ENCODE measurements around the gene SGSM1. TPM values are rescaled to one million over a fixed set of nuclear protein-coding genes. Genes with fewer than 3 reads are reported as not detected.

The SGSM1 gene
- total and polyA plus RNA-seq, 4 donors: 0.57 to 4.5 (median 2.7) TPM

DNA sequence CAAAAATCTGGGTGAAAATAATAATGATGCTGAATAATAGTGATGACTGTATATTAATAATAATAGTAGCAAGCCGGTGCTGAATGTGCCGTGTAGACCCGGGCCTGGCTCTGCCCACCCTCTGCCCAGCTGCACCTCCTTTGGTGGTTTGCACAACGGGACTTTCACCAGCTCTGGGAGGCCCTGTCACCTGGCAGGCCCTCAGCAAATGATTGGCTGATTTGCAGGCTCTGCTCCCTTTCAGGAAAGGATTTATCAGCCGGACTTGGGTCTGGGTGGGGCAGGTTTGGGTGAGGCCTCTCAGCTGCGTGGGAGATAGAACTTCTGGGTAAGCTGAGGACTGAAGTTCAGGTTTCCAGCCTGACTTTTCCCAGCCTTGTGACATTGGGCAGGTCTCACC is 167.9 kb downstream of the SGSM1 start:
- Histone ChIP-seq H3K9ac (ENCODE audit: insufficient read depth in 1 of 2, low read length in 2 of 2) (no peak overlapping the region), H3K27ac (ENCODE audit: low read depth in 1 of 2, low read length in 1 of 2) (peak overlapping the region in 1 of 2 donors; percentile 18), H3K4me3 (no peak overlapping the region), H3K9me3 (ENCODE audit: control insufficient read depth in 4 of 4, insufficient read depth in 3 of 4, low read length in 3 of 4) (peaks cover 0 to 2% (median 0%) of the 10 kb centered on the region in 4 donors), H3K27me3 (ENCODE audit: control insufficient read depth in 3 of 3, insufficient read depth in 3 of 3, low read length in 2 of 3) (no peaks in the 10 kb centered on the region), H3K4me1 (ENCODE audit: control insufficient read depth in 5 of 5, insufficient read depth in 5 of 5, low read length in 5 of 5) (peaks cover 0 to 25% (median 11%) of the 10 kb centered on the region in 5 donors), H3K36me3 (ENCODE audit: control insufficient read depth in 4 of 4, insufficient read depth in 4 of 4, low read length in 4 of 4) (no peaks in the 10 kb centered on the region)
- ATAC-seq (ENCODE audit: insufficient read depth, low FRiP score) (no peak), DNase-seq (no peak)
- 76 to 78% methylated on average over 6 of the region's 6 CpGs for WGBS, 2 donors
- TF ChIP-seq, protein P1, sequence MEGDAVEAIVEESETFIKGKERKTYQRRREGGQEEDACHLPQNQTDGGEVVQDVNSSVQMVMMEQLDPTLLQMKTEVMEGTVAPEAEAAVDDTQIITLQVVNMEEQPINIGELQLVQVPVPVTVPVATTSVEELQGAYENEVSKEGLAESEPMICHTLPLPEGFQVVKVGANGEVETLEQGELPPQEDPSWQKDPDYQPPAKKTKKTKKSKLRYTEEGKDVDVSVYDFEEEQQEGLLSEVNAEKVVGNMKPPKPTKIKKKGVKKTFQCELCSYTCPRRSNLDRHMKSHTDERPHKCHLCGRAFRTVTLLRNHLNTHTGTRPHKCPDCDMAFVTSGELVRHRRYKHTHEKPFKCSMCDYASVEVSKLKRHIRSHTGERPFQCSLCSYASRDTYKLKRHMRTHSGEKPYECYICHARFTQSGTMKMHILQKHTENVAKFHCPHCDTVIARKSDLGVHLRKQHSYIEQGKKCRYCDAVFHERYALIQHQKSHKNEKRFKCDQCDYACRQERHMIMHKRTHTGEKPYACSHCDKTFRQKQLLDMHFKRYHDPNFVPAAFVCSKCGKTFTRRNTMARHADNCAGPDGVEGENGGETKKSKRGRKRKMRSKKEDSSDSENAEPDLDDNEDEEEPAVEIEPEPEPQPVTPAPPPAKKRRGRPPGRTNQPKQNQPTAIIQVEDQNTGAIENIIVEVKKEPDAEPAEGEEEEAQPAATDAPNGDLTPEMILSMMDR (IDR thresholded peaks at IDR 0.05; ENCODE audit: control extremely low read depth, extremely low read depth): no peak

DNA sequence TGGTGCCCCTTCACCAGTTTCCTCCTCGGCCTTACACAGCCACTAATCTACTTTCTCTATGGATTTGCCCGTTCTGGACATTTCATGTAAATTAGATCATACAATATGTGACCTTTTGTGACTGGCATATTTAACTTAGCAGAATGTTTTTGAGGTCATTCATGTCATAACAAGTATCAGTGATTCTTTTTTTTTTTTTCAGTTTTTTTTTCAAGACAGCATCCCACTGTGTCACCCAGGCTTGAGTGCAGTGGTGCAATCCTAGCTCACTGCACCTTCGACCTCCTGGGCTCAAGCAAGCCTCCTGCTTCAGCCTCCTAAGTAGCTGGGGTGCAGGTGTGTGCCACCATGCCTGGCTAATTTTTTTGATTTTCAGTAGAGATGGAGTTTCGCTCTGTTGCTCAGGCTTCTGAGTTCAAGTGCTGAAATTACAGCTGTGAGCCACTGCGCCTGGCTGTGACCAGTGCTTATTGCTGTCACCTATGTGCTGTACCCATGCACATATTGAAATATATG is 169.2 kb downstream of the SGSM1 start:
- H3K9ac ChIP-seq (ENCODE audit: insufficient read depth in 1 of 2, low read length in 2 of 2): no peak overlapping the region
- peaks cover 0 to 2% (median 0%) of the 10 kb centered on the region in 4 donors for H3K9me3 ChIP-seq (ENCODE audit: control insufficient read depth in 4 of 4, insufficient read depth in 3 of 4, low read length in 3 of 4)
- DNase-seq (no peak), ATAC-seq (ENCODE audit: insufficient read depth, low FRiP score) (no peak)
- no peak overlapping the region for H3K4me3 ChIP-seq
- TF ChIP-seq, protein P1 (IDR thresholded peaks at IDR 0.05; ENCODE audit: control extremely low read depth, extremely low read depth): no peak
- no peaks in the 10 kb centered on the region for H3K27me3 ChIP-seq (ENCODE audit: control insufficient read depth in 3 of 3, insufficient read depth in 3 of 3, low read length in 2 of 3)
- no peaks in the 10 kb centered on the region for H3K36me3 ChIP-seq (ENCODE audit: control insufficient read depth in 4 of 4, insufficient read depth in 4 of 4, low read length in 4 of 4)
- H3K4me1 ChIP-seq (ENCODE audit: control insufficient read depth in 5 of 5, insufficient read depth in 5 of 5, low read length in 5 of 5): peaks cover 0 to 23% (median 11%) of the 10 kb centered on the region in 5 donors
- 87 to 90% methylated on average over 5 of the region's 5 CpGs for WGBS, 2 donors
- no peak overlapping the region for H3K27ac ChIP-seq (ENCODE audit: low read depth in 1 of 2, low read length in 1 of 2)

DNA sequence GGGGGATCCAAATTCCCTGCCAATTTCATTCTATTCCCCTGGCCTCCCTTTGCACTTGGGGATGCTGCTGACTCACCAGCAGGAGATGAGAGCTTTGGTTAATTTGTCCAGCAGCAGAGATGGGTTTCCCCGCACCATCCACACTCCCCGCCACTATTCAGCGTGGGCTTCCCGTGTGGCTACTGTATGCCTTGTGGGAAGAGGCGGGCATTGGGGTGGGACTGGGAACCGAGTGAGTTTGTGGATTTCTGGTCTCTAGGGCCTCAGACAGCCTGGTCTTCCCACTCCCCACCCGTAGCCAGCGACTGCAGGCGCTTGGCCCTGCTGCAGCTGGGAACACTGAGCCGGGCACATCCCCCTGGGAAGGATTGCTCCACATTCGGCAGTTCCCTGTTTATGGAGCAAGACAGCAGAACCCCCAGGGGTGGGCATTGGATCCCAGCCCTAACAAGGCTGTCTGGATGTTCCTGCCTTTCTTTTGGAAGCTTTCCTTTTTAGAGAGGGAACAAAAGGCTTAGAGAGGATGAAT is 169.9 kb downstream of the SGSM1 start:
- Histone ChIP-seq H3K9ac (ENCODE audit: insufficient read depth in 1 of 2, low read length in 2 of 2) (peak overlapping the region in 1 of 2 donors; percentile 25), H3K9me3 (ENCODE audit: control insufficient read depth in 4 of 4, insufficient read depth in 3 of 4, low read length in 3 of 4) (peaks cover 0 to 2% (median 0%) of the 10 kb centered on the region in 4 donors), H3K4me1 (ENCODE audit: control insufficient read depth in 5 of 5, insufficient read depth in 5 of 5, low read length in 5 of 5) (peaks cover 0 to 23% (median 11%) of the 10 kb centered on the region in 5 donors), H3K36me3 (ENCODE audit: control insufficient read depth in 4 of 4, insufficient read depth in 4 of 4, low read length in 4 of 4) (no peaks in the 10 kb centered on the region), H3K27ac (ENCODE audit: low read depth in 1 of 2, low read length in 1 of 2) (peak overlapping the region; percentile 24 to 52), H3K27me3 (ENCODE audit: control insufficient read depth in 3 of 3, insufficient read depth in 3 of 3, low read length in 2 of 3) (no peaks in the 10 kb centered on the region), H3K4me3 (no peak overlapping the region)
- ATAC-seq (ENCODE audit: insufficient read depth, low FRiP score) (no peak), DNase-seq (no peak)
- TF ChIP-seq, protein P1 (IDR thresholded peaks at IDR 0.05; ENCODE audit: control extremely low read depth, extremely low read depth): no peak
- 60 to 77% methylated on average over 11 of the region's 11 CpGs for WGBS, 2 donors

All from lung (tissue), 12 donors.